Retinal pigment epithelial cell (primary cell): ENCODE data around the gene VAV2.

ENCODE experiments used
- DNase-seq: peaks from one replicate; pipeline ENCODE4 v3.0.0-alpha.2; 2010; ENCODE audit warnings: low read depth
- H3K4me3 ChIP-seq: 2 replicates; pipeline ENCODE4 v1.5.1; 2011; ENCODE audit warnings: mild to moderate bottlenecking, low read length, control low read depth, moderate library complexity
- TF ChIP-seq, protein P1 (sequence below): conservative IDR thresholded peaks from 2 replicates; pipeline ENCODE4 v1.5.1; 2011; ENCODE audit warnings: low read depth, low read length, control low read depth, inconsistent platforms

VAV2 gene

DNA sequence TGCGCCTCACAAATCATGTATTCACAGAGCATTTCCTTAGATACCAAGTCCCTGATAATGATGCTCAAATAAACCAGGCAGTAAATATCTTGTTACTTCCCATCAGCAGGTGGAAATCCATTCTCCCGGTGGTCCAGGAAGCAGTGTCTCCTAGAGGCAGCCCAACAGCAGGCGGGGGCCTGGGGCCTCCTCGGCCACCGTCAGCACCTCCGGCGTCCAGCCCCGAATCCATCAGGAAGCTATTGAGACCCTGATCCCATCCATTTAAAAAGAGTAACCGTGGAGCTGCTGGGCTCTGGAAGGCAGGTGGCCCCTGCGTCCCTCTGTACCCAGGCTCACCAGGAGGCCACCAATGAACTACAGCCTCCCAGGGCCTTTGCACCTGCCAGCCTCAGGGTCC is 54.0 kb downstream of the VAV2 start:
- TF ChIP-seq, protein P1, sequence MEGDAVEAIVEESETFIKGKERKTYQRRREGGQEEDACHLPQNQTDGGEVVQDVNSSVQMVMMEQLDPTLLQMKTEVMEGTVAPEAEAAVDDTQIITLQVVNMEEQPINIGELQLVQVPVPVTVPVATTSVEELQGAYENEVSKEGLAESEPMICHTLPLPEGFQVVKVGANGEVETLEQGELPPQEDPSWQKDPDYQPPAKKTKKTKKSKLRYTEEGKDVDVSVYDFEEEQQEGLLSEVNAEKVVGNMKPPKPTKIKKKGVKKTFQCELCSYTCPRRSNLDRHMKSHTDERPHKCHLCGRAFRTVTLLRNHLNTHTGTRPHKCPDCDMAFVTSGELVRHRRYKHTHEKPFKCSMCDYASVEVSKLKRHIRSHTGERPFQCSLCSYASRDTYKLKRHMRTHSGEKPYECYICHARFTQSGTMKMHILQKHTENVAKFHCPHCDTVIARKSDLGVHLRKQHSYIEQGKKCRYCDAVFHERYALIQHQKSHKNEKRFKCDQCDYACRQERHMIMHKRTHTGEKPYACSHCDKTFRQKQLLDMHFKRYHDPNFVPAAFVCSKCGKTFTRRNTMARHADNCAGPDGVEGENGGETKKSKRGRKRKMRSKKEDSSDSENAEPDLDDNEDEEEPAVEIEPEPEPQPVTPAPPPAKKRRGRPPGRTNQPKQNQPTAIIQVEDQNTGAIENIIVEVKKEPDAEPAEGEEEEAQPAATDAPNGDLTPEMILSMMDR = no peak
- no peak overlapping the region for H3K4me3 ChIP-seq
- DNase-seq = no peak

DNA sequence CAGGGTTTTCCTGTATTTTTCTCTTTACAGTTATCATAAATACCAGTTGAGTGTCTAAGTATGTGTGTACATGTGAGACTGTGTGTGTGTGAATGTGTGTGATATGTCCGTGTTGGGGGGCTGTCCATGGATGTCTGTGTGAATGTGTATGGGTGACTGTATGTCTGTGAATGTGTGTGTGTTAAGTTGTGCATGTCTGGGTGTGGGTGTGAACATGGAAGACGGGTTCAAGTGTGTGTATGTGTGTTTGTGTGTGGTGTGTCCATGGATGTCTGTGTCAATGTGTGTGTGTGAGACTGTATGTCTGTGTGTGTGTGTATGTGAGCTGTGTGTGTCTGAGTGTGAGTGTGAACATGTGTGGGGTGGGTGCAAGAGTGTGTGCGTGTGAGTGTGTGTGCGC is 55.0 kb downstream of the VAV2 start:
- TF ChIP-seq, protein P1 = no peak
- DNase-seq = no peak
- H3K4me3 ChIP-seq = no peak overlapping the region

DNA sequence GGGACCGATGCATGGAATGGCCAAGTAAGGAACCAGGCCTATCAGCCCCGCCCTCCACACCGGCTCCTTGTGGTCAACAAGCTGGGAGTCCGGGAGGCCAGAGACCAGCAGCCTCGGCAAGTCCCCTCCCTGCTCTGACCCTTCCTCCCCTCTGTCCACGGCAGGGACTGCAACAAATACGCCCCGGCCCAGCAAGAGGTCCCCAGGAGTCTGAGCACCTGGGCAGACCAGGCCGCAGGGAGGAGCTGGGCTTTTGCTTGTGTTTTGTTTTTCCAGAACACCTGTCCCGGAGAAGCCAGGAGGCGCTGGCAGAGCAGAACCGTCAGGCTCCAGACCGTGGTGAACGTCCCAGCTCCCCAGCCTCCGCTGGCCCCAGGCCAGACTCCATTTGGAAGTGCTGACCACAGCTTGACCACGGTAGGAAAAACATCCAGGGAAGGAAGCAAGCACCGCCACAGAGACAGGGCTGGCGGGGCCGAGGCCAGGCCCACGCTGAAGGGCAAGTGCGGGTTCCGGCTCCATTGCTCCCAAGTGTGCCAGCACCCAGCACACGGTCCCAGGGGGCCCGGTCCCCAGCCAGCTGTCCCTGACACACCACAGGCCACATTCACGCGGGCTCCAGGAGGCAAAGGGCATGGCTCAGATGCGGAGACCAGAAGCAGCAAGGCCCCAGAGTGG is 56.7 kb downstream of the VAV2 start:
- DNase-seq = no peak
- H3K4me3 ChIP-seq = no peak overlapping the region
- TF ChIP-seq, protein P1 = no peak

DNA sequence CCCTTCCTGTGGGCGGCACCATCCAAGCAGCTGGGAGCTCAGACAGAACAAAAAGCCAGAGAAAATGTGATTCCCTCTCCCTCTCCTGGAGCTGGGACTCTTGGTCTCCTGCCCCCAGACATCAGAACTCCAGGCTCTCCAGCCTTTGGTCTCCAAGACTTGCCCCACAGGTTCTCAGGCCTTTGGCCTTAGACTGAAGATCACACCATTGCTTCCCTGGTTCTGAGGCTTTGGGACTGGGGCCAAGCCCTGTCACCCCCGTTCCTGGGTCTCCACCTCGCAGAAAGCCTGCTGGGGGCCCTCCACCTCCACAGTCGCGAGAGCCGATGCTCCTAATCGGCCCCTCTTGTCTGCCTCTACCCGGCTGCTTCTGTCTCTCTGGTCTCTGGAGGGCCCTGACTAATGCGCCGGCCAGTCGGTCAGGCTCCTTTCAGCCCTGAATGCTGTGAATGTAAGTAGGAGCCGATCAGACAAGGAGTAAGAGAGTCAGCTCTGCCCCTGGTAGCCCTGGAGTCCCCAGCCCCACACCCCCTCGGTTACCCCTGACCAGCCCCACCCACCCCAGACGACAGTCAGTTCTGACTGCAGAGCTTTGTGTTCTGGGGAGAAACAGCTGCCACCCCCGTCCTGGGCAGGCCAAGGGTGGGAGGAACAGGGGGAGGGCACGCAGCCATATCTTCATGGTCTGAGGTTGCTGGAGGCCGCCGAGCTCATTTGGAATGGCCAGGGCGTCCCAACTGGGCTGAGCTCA is 57.5 kb downstream of the VAV2 start:
- TF ChIP-seq, protein P1 = no peak
- no peak for DNase-seq
- H3K4me3 ChIP-seq = no peak overlapping the region

DNA sequence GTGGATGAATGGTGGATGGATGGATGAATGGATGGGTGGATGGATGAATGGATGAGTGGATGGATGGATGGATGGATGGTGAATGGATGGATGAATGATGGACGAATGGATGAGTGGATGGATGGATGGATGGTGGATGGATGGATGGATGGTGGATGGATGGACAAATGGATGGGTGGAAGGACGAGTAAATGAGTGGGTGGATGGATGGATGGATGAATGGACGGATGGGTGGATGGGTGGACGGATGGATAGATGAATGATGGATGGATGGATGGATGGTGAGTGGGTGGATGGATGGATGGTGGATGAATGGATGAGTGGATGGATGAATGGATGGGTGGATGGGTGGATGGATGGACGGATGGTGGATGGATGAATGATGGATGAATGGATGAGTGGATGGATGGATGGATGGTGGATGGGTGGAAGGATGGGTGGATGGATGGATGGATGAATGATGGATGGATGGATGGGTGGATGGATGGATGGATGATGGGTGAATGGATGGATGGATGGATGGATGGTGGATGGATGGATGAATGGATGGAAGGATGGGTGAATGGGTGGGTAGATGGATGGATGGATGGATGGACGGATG is 58.6 kb downstream of the VAV2 start:
- TF ChIP-seq, protein P1 = no peak
- no peak overlapping the region for H3K4me3 ChIP-seq
- no peak for DNase-seq

DNA sequence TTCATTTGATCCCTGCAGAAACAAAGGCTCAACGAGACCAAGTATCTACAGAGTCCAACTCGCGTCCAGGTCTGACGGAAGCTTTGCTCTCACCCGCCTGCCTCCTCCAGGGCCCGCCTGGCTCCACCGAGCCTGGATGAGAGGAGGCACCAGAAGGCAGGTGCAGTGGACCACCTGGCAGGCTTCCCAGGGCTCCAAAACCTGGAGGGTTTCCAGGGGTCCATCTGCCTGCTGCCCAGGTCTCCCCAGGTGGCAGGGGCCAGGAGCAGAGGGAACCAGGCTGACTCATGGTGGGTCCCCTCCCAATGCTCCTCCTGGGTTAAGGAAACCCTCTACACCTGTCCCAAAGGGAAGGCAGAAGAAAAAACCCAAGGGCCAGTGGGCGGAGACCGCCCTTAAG is 59.5 kb downstream of the VAV2 start:
- H3K4me3 ChIP-seq = no peak overlapping the region
- TF ChIP-seq, protein P1 = no peak
- no peak for DNase-seq
